ENCODE data around the gene SLC32A1. TPM values are rescaled to one million over a fixed set of nuclear protein-coding genes. Genes with fewer than 3 reads are reported as not detected.

SLC32A1 gene
- total RNA-seq, 1 experiment from 2014 or later, result 0.24 TPM

GRCh38 chr20:38676576-38676975 lies 47.7 kb upstream of the SLC32A1 start:
- H4K5ac ChIP-seq (ENCODE audit: insufficient read length, low read depth, low read length), result no peak overlapping the region
- no peaks in the 10 kb centered on the region for H3K79me1 ChIP-seq (ENCODE audit: insufficient read depth, low read depth, low read length, poor library complexity, severe bottlenecking)
- H3K4me1 ChIP-seq (ENCODE audit: insufficient read depth, low read length), result peaks cover 1% of the 10 kb centered on the region; the same call in 1 of the 2 replicates
- no peak overlapping the region for H3K27ac ChIP-seq (ENCODE audit: insufficient read length, low read depth, low read length)
- no peaks in the 10 kb centered on the region for H3K79me2 ChIP-seq (ENCODE audit: insufficient read depth, low read length)
- H3K23me2 ChIP-seq (ENCODE audit: insufficient read length, low read depth, low read length, poor library complexity, severe bottlenecking), result peaks cover 10% of the 10 kb centered on the region
- no peak overlapping the region for H3K9ac ChIP-seq (ENCODE audit: extremely low read depth, insufficient read length, low read length)
- no peak overlapping the region for H2BK20ac ChIP-seq (ENCODE audit: low read depth, low read length, poor library complexity, severe bottlenecking)
- Mint-ChIP-seq H3K9me3 (peaks cover 0 to 3% of the 10 kb centered on the region in 2 experiments; a peak in 3 of 5 replicates), H3K4me1 (peaks cover 6 to 13% of the 10 kb centered on the region in 2 experiments), H3K27ac (no peak overlapping the region), H3K4me3 (no peak overlapping the region), H3K36me3 (ENCODE audit: insufficient read depth in 1 of 3, low read depth in 3 of 3) (no peaks in the 10 kb centered on the region; a peak in 1 of 7 replicates), H3K27me3 (ENCODE audit: low read depth) (peaks cover 78% of the 10 kb centered on the region)
- H3K27me3 ChIP-seq (ENCODE audit: insufficient read depth, low read length), result no peaks in the 10 kb centered on the region; the same call in 1 of the 2 replicates
- H2AFZ ChIP-seq (ENCODE audit: low read length), result no peak overlapping the region
- H3K18ac ChIP-seq (ENCODE audit: insufficient read length, low read depth, low read length), result no peak overlapping the region
- H3T11ph ChIP-seq (ENCODE audit: low read length), result no peak overlapping the region
- no peak overlapping the region for H2AK5ac ChIP-seq (ENCODE audit: insufficient read length, low read length)
- H4K91ac ChIP-seq (ENCODE audit: insufficient read length, low read depth, low read length), result no peak overlapping the region
- H3K56ac ChIP-seq (ENCODE audit: insufficient read length, low read depth, low read length), result no peak overlapping the region
- no CpG with 5 or more reads among the region's 5 CpGs for WGBS (ENCODE audit: extremely low coverage, insufficient read length, low lambda C conversion rate)
- H2BK12ac ChIP-seq (ENCODE audit: insufficient read length, low read depth, low read length), result no peak overlapping the region
- DNase-seq, result no peak
- no peak overlapping the region for H3K4me2 ChIP-seq (ENCODE audit: insufficient read depth, insufficient read length, low read length)
- no peak overlapping the region for H2BK5ac ChIP-seq (ENCODE audit: insufficient read length, low read length)
- H4K20me1 ChIP-seq (ENCODE audit: control insufficient read depth, insufficient read depth, insufficient read length), result no peaks in the 10 kb centered on the region
- H2BK120ac ChIP-seq (ENCODE audit: low read depth, low read length, poor library complexity, severe bottlenecking), result no peak overlapping the region
- H3K9me3 ChIP-seq (ENCODE audit: control insufficient read depth, low read depth, low read length), result no peaks in the 10 kb centered on the region
- H3K23ac ChIP-seq (ENCODE audit: insufficient read length, low read depth, low read length), result no peak overlapping the region
- no peak overlapping the region for H3K14ac ChIP-seq (ENCODE audit: insufficient read depth, low read length)
- no peak overlapping the region for H2BK15ac ChIP-seq (ENCODE audit: low read depth, low read length)
- H3K4ac ChIP-seq (ENCODE audit: low read depth, low read length), result no peak overlapping the region
- H4K8ac ChIP-seq (replicated peaks; ENCODE audit: insufficient read length, low read depth, low read length), result no peak overlapping the region
- no peak for TF ChIP-seq CTCF (conservative IDR thresholded peaks at IDR 0.05)

All from H9 (cell line).